Keratinocyte (primary cell): ENCODE results near the gene CSGALNACT2. TPM values are rescaled to one million over a fixed set of nuclear protein-coding genes. Genes with fewer than 3 reads are reported as not detected.

Source experiments
- DNase-seq: peaks from one replicate; pipeline ENCODE4 v3.0.0-alpha.2; 2011; ENCODE audit warnings: low read depth, missing footprints, low spot score
- FAIRE-seq: peaks from 2 replicates; lab custom pipeline; 2011; peaks lifted over from hg19 to GRCh38; lab: Jason Lieb, UNC
- H2AFZ ChIP-seq: 2 replicates; pipeline ENCODE4 v1.6.0; 2012; ENCODE audit warnings: low read length, control low read depth, inconsistent platforms; ENCODE audit not compliant: control insufficient read depth
- H3K27ac ChIP-seq: 2 replicates; pipeline ENCODE4 v1.5.1; 2011; ENCODE audit warnings: low read length; ENCODE audit not compliant: control insufficient read depth, insufficient read depth
- H3K27me3 ChIP-seq: 3 replicates; pipeline ENCODE4 v1.6.0; 2011; ENCODE audit warnings: low read length; ENCODE audit not compliant: control insufficient read depth, insufficient read depth; ENCODE audit errors: extremely low read depth
- H3K36me3 ChIP-seq, 2 experiments: 2 replicates in 1 of 2; 3 replicates in 1 of 2; pipeline ENCODE4 v1.5.1; 2011; ENCODE audit warnings: low read length in 2 of 2, mild to moderate bottlenecking in 1 of 2; ENCODE audit not compliant: control insufficient read depth in 2 of 2, insufficient read depth in 2 of 2; ENCODE audit errors: extremely low read depth in 1 of 2
- H3K4me1 ChIP-seq: 3 replicates; pipeline ENCODE4 v1.5.1; 2011; ENCODE audit warnings: low read length; ENCODE audit not compliant: control insufficient read depth, insufficient read depth; ENCODE audit errors: extremely low read depth
- H3K4me2 ChIP-seq: 3 replicates; pipeline ENCODE4 v1.6.0; 2011; ENCODE audit warnings: low read depth, low read length; ENCODE audit not compliant: control insufficient read depth, insufficient read depth; ENCODE audit errors: extremely low read depth
- H3K4me3 ChIP-seq, 3 experiments: fragments of 200-600 bp in 1 of 3; sonication (generic) in 1 of 3; 2 replicates in 2 of 3; 3 replicates in 1 of 3; pipeline ENCODE4 v1.5.1; 2011 to 2016; ENCODE audit warnings: low read length in 3 of 3, mild to moderate bottlenecking in 3 of 3, control low read depth in 2 of 3, inconsistent platforms in 1 of 3, low read depth in 1 of 3, mixed read lengths in 1 of 3, mixed run types in 1 of 3, moderate library complexity in 1 of 3; ENCODE audit not compliant: control insufficient read depth in 2 of 3, insufficient read depth in 2 of 3; ENCODE audit errors: extremely low read depth in 1 of 3
- H3K79me2 ChIP-seq: 2 replicates; pipeline ENCODE4 v1.6.0; 2012; ENCODE audit warnings: low read length; ENCODE audit not compliant: control insufficient read depth, insufficient read depth
- H3K9ac ChIP-seq: 3 replicates; pipeline ENCODE4 v1.6.0; 2011; ENCODE audit warnings: low read length; ENCODE audit not compliant: control insufficient read depth, insufficient read depth; ENCODE audit errors: extremely low read depth
- H3K9me1 ChIP-seq: 3 replicates; pipeline ENCODE4 v1.6.0; 2011; ENCODE audit warnings: low read length; ENCODE audit not compliant: control insufficient read depth, insufficient read depth; ENCODE audit errors: extremely low read depth
- H3K9me3 ChIP-seq: 2 replicates; pipeline ENCODE4 v1.5.1; 2012; ENCODE audit warnings: low read depth, low read length; ENCODE audit not compliant: control insufficient read depth
- H4K20me1 ChIP-seq: 3 replicates; pipeline ENCODE4 v1.6.0; 2011; ENCODE audit warnings: low read length; ENCODE audit not compliant: control insufficient read depth, insufficient read depth; ENCODE audit errors: extremely low read depth
- CTCF ChIP-seq, 3 experiments: IDR thresholded peaks in 1 of 3; conservative IDR thresholded peaks in 1 of 3; optimal IDR thresholded peaks in 1 of 3; 2 replicates in 2 of 3; 3 replicates in 1 of 3; pipeline versions ENCODE3 to v1.5.1; 2011; ENCODE audit warnings: low read length in 3 of 3, mild to moderate bottlenecking in 3 of 3, moderate library complexity in 2 of 3, control low read depth in 1 of 3, inconsistent platforms in 1 of 3; ENCODE audit not compliant: insufficient read depth in 2 of 3; ENCODE audit errors: extremely low read depth in 1 of 3
- EZH2 ChIP-seq: IDR thresholded peaks from one replicate; pipeline ENCODE4 v1.6.1; 2012; ENCODE audit warnings: inconsistent platforms, mild to moderate bottlenecking, low read length, moderate library complexity
- dilution Hi-C: fragments of 300-500 bp; cut with MboI; formaldehyde crosslinking; loops from one replicate; pipeline ENCODE4 v1.7.0; 2020; ENCODE audit warnings: low sequenced_read_pairs; ENCODE audit not compliant: extremely low pct_ligation_motif_present
- polyA plus RNA-seq, 5 experiments: library from polyadenylated mRNA; depleted of rRNA in 3 of 5; stranded (reverse) in 3 of 5; stranded (forward) in 1 of 5; unstranded in 1 of 5; fragments of >200 nt; gene quantifications; 1 replicate in 1 of 5; 2 replicates in 3 of 5; 3 replicates in 1 of 5; pipeline versions ENCODE4 v1.2.1 to v1.2.3, GENCODE V29; 2011 to 2012; ENCODE audit warnings: missing spikeins in 2 of 5, low read depth in 1 of 5, low replicate concordance in 1 of 5

Gene CSGALNACT2
- polyA plus RNA-seq, 1 donor (not counting 4 experiments of a cell fraction or from before 2014, with no cell fraction given) = 19.7 TPM

- no peaks in the 10 kb centered on the region for H3K36me3 ChIP-seq
- DNase-seq (no peak), FAIRE-seq (no peak)
- H3K4me2 ChIP-seq = no peak overlapping the region
- no peaks in the 10 kb centered on the region for H3K9me1 ChIP-seq
- H3K79me2 ChIP-seq = no peaks in the 10 kb centered on the region
- no peak overlapping the region for H3K4me3 ChIP-seq
- H3K27ac ChIP-seq = no peak overlapping the region
- TF ChIP-seq CTCF (optimal IDR thresholded peaks at IDR 0.05 in 1 of 3, IDR thresholded peaks at IDR 0.05 in 1 of 3, conservative IDR thresholded peaks at IDR 0.05 in 1 of 3; ENCODE audit: extremely low read depth in 1 of 3, insufficient read depth in 2 of 3, low read length in 3 of 3) (no peak), EZH2 (no peak)
- H3K4me1 ChIP-seq = peaks cover 27% of the 10 kb centered on the region
- H3K9me3 ChIP-seq = no peaks in the 10 kb centered on the region
- H4K20me1 ChIP-seq = no peaks in the 10 kb centered on the region
- H2AFZ ChIP-seq = no peak overlapping the region
- H3K9ac ChIP-seq = no peak overlapping the region
- H3K27me3 ChIP-seq = no peaks in the 10 kb centered on the region
- dilution Hi-C loops = no loop called here
Measured at GRCh38 chr10:43127442-43127841, 10.8 kb upstream of the CSGALNACT2 start.

- FAIRE-seq (no peak), DNase-seq (no peak)
- H2AFZ ChIP-seq = no peak overlapping the region
- no peaks in the 10 kb centered on the region for H3K9me1 ChIP-seq
- no peaks in the 10 kb centered on the region for H3K9me3 ChIP-seq
- H3K36me3 ChIP-seq = no peaks in the 10 kb centered on the region
- dilution Hi-C loops = no loop called here
- no peak overlapping the region for H3K27ac ChIP-seq
- H3K9ac ChIP-seq = no peak overlapping the region
- H3K79me2 ChIP-seq = no peaks in the 10 kb centered on the region
- no peak overlapping the region for H3K4me3 ChIP-seq
- no peaks in the 10 kb centered on the region for H4K20me1 ChIP-seq
- peaks cover 27% of the 10 kb centered on the region for H3K4me1 ChIP-seq
- no peaks in the 10 kb centered on the region for H3K27me3 ChIP-seq
- TF ChIP-seq CTCF (optimal IDR thresholded peaks at IDR 0.05 in 1 of 3, IDR thresholded peaks at IDR 0.05 in 1 of 3, conservative IDR thresholded peaks at IDR 0.05 in 1 of 3; ENCODE audit: extremely low read depth in 1 of 3, insufficient read depth in 2 of 3, low read length in 3 of 3) (no peak), EZH2 (no peak)
- no peak overlapping the region for H3K4me2 ChIP-seq
Measured at GRCh38 chr10:43128331-43128730, 9.9 kb upstream of the CSGALNACT2 start.
